WTC11 (cell line): ENCODE measurements around the gene LILRA6. TPM values are rescaled to one million over a fixed set of nuclear protein-coding genes. Genes with fewer than 3 reads are reported as not detected.

Source experiments
- ATAC-seq: fragments of 200-7000 bp; cut with Tn5 transposase; 2 replicates; pipeline ENCODE4 v1.10.0; 2021; ENCODE audit warnings: mild to moderate bottlenecking, moderate library complexity
- CTCF ChIA-PET: fragments of 300-600 bp; sonication (Branson Sonifier 250); formaldehyde crosslinking; loops from one replicate; lab custom pipeline; 2021; ENCODE audit warnings: antibody characterized with exemption; lab: Charles Lee
- POLR2A ChIA-PET: fragments of 350-600 bp; sonication (Branson Sonifier 250); formaldehyde crosslinking; loops from one replicate; lab custom pipeline; 2021; ENCODE audit warnings: antibody characterized with exemption; lab: Charles Lee
- DNase-seq: peaks from one replicate; pipeline ENCODE4 v3.0.0; 2021; ENCODE audit warnings: low spot score
- H3K27ac Mint-ChIP-seq: 2 replicates; pipeline ENCODE4 v1.8.0; 2021; ENCODE audit warnings: mixed read lengths
- H3K27me3 Mint-ChIP-seq: 2 replicates; pipeline ENCODE4 v1.8.0; 2021; ENCODE audit warnings: low read depth, mild to moderate bottlenecking, moderate library complexity, mixed read lengths
- H3K36me3 Mint-ChIP-seq: 2 replicates; pipeline ENCODE4 v1.8.0; 2021; ENCODE audit warnings: mixed read lengths
- H3K4me1 Mint-ChIP-seq: 2 replicates; pipeline ENCODE4 v1.8.0; 2022; ENCODE audit warnings: mixed read lengths
- H3K4me3 Mint-ChIP-seq: 2 replicates; pipeline ENCODE4 v1.8.0; 2021; ENCODE audit warnings: mild to moderate bottlenecking, moderate library complexity, mixed read lengths
- H3K9me3 Mint-ChIP-seq: 2 replicates; pipeline ENCODE4 v1.8.0; 2021; ENCODE audit warnings: mixed read lengths
- AFF4 ChIP-seq: sonication (generic); formaldehyde crosslinking; IDR thresholded peaks from 2 replicates; pipeline ENCODE4 v1.8.1; 2023; ENCODE audit warnings: mild to moderate bottlenecking, missing genetic modification reagents, borderline replicate concordance
- EMX1 ChIP-seq: fragments of 250-450 bp; sonication (Bioruptor Pico); IDR thresholded peaks from 2 replicates; pipeline ENCODE4 v1.8.0; 2021; ENCODE audit warnings: mild to moderate bottlenecking
- ESRRA ChIP-seq: sonication (generic); formaldehyde crosslinking; IDR thresholded peaks from 2 replicates; pipeline ENCODE4 v1.8.1; 2022; ENCODE audit warnings: mild to moderate bottlenecking, missing genetic modification reagents, borderline replicate concordance
- FOXK1 ChIP-seq: sonication (generic); formaldehyde crosslinking; IDR thresholded peaks from 2 replicates; pipeline ENCODE4 v1.8.0; 2022; ENCODE audit warnings: mild to moderate bottlenecking, moderate library complexity, missing genetic modification reagents
- GTF2I ChIP-seq: fragments of 250-450 bp; sonication (Bioruptor Pico); conservative IDR thresholded peaks from 2 replicates; pipeline ENCODE4 v1.4.0; 2021; ENCODE audit warnings: mild to moderate bottlenecking
- HMGXB4 ChIP-seq: sonication (generic); formaldehyde crosslinking; IDR thresholded peaks from 2 replicates; pipeline ENCODE4 v1.8.1; 2023; ENCODE audit warnings: mild to moderate bottlenecking, moderate library complexity, missing genetic modification reagents
- JAZF1 ChIP-seq: fragments of 250-450 bp; sonication (Bioruptor Pico); IDR thresholded peaks from 2 replicates; pipeline ENCODE4 v1.9.0; 2021; ENCODE audit warnings: moderate library complexity, mild to moderate bottlenecking, inconsistent platforms
- JUN ChIP-seq: sonication (generic); formaldehyde crosslinking; IDR thresholded peaks from 2 replicates; pipeline ENCODE4 v1.8.0; 2023; ENCODE audit warnings: mild to moderate bottlenecking, missing genetic modification reagents
- NFATC4 ChIP-seq: fragments of 250-450 bp; sonication (Bioruptor Pico); IDR thresholded peaks from 2 replicates; pipeline ENCODE4 v1.9.0; 2021; ENCODE audit warnings: mild to moderate bottlenecking
- OVOL2 ChIP-seq: fragments of 250-450 bp; sonication (Bioruptor Pico); IDR thresholded peaks from 2 replicates; pipeline ENCODE4 v1.9.0; 2021; ENCODE audit warnings: mild to moderate bottlenecking, borderline replicate concordance
- SMAD4 ChIP-seq: sonication (generic); formaldehyde crosslinking; IDR thresholded peaks from 2 replicates; pipeline ENCODE4 v1.8.0; 2022; ENCODE audit warnings: mild to moderate bottlenecking, missing genetic modification reagents
- TCF7 ChIP-seq: sonication (generic); formaldehyde crosslinking; IDR thresholded peaks from 2 replicates; pipeline ENCODE4 v1.8.0; 2022; ENCODE audit warnings: mild to moderate bottlenecking, low read depth, missing genetic modification reagents, moderate library complexity
- TEAD1 ChIP-seq: sonication (generic); formaldehyde crosslinking; IDR thresholded peaks from 2 replicates; pipeline ENCODE4 v1.8.0; 2022; ENCODE audit warnings: mild to moderate bottlenecking, missing genetic modification reagents
- TEAD4 ChIP-seq: sonication (generic); formaldehyde crosslinking; IDR thresholded peaks from 2 replicates; pipeline ENCODE4 v1.8.0; 2022; ENCODE audit warnings: mild to moderate bottlenecking, missing genetic modification reagents
- ZNF121 ChIP-seq: sonication (generic); formaldehyde crosslinking; IDR thresholded peaks from 2 replicates; pipeline ENCODE4 v1.8.0; 2023; ENCODE audit warnings: missing genetic modification reagents
- ZNF138 ChIP-seq: sonication (generic); formaldehyde crosslinking; conservative IDR thresholded peaks from 2 replicates; pipeline ENCODE4 v1.8.1; 2022; ENCODE audit warnings: mild to moderate bottlenecking, moderate library complexity, missing genetic modification reagents
- ZNF219 ChIP-seq: sonication (generic); formaldehyde crosslinking; IDR thresholded peaks from 2 replicates; pipeline ENCODE4 v1.8.0; 2023; ENCODE audit warnings: missing genetic modification reagents, mild to moderate bottlenecking, borderline replicate concordance
- ZNF263 ChIP-seq: sonication (generic); formaldehyde crosslinking; IDR thresholded peaks from 2 replicates; pipeline ENCODE4 v1.8.1; 2022; ENCODE audit warnings: low read depth, mild to moderate bottlenecking, moderate library complexity, missing genetic modification reagents
- ZNF532 ChIP-seq: fragments of 250-450 bp; sonication (Bioruptor Pico); IDR thresholded peaks from 2 replicates; pipeline ENCODE4 v1.9.0; 2021; ENCODE audit warnings: mild to moderate bottlenecking, borderline replicate concordance
- ZNF671 ChIP-seq: fragments of 250-450 bp; sonication (Bioruptor Pico); IDR thresholded peaks from 2 replicates; pipeline ENCODE4 v1.8.0; 2021; ENCODE audit warnings: mild to moderate bottlenecking
- total RNA-seq: library from RNA; stranded (reverse); gene quantifications from 3 replicates; pipeline ENCODE4 v1.2.3, GENCODE V29; 2021
- TF ChIP-seq, protein P1 (sequence below): sonication (generic); formaldehyde crosslinking; IDR thresholded peaks from 2 replicates; pipeline ENCODE4 v1.8.0; 2023; ENCODE audit warnings: mild to moderate bottlenecking, missing genetic modification reagents

The LILRA6 gene
- total RNA-seq, 1 experiment from 2014 or later, result not detected

DNA sequence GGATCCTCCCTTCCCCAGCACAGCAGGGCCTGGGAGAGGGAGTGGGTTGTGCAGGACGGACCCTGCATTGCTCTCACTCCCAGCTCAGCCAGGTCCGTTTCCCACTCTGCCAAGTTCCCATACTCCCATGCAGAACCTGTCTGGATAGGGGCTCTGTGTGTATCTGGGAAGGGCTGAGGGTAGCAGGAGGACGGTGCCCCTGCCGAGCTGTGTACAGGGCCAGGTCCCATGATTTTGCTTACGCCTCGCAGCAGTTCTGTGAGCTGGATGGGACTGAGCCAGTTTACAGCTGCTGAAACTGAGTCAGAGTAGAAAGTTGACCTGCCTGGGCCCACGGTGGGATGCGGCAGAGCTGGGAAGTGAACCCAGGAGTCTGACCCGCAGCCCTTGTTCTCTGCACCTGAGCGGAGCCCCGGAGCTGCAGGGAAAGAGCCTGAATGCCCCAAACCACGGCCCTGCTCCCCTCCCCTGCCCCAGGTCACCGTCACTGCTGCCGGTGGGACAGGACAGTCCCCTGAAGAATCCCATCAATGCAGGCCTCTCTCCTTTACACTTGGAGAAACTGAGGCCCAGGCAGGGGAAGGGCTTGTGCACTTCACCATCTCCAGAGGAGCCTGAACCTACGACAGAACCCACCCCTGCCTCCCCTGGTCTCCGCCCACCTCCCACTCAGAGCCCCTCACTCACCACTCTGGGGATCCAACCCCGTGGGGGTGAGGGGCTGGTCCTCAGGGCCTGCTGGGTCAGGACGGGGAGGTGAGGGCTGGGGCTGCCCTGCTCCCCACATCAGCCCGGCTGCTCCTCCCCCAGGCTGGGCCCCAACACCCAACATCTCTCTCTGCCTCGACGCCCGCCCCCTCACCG lies 11.0 kb upstream of the LILRA6 start:
- TF ChIP-seq OVOL2 (CRISPR knock-in tag), result no peak
- TF ChIP-seq FOXK1, result no peak
- no peak for TF ChIP-seq ESRRA (CRISPR knock-in tag)
- TF ChIP-seq ZNF532 (CRISPR knock-in tag), result no peak
- TF ChIP-seq HMGXB4 (CRISPR knock-in tag), result no peak
- ATAC-seq (no peak), DNase-seq (no peak)
- ChIA-PET CTCF (interaction anchor here (1.6 to 3.3 kb wide), 2 partner anchors 12 to 138 kb away, joined by 5 to 26 read pairs; no protein-coding TSS in a partner anchor), POLR2A (no interaction called here)
- no peak overlapping the region for H3K27ac Mint-ChIP-seq
- no peak overlapping the region for H3K4me3 Mint-ChIP-seq
- peaks cover 3% of the 10 kb centered on the region; the same call in 1 of the 2 replicates for H3K4me1 Mint-ChIP-seq
- peaks cover 21% of the 10 kb centered on the region for H3K27me3 Mint-ChIP-seq
- no peaks in the 10 kb centered on the region for H3K36me3 Mint-ChIP-seq
- no peaks in the 10 kb centered on the region for H3K9me3 Mint-ChIP-seq

- POLR2A ChIA-PET, result no interaction called here
- H3K36me3 Mint-ChIP-seq, result no peaks in the 10 kb centered on the region
- no peak overlapping the region for H3K4me3 Mint-ChIP-seq
- CTCF ChIA-PET, result interaction anchor here (1.6 to 3.3 kb wide), 2 partner anchors 13 to 139 kb away, joined by 5 to 26 read pairs; no protein-coding TSS in a partner anchor
- no peak overlapping the region for H3K27ac Mint-ChIP-seq
- H3K27me3 Mint-ChIP-seq, result peaks cover 29% of the 10 kb centered on the region
- H3K9me3 Mint-ChIP-seq, result no peaks in the 10 kb centered on the region
- H3K4me1 Mint-ChIP-seq, result peaks cover 3% of the 10 kb centered on the region; the same call in 1 of the 2 replicates
- ATAC-seq (no peak), DNase-seq (no peak)
- TF ChIP-seq JUN (CRISPR knock-in tag) (no peak), ZNF121 (CRISPR knock-in tag) (no peak), ZNF263 (CRISPR knock-in tag) (no peak), NFATC4 (CRISPR knock-in tag) (no peak), TEAD4 (no peak), ZNF219 (CRISPR knock-in tag) (no peak), ZNF138 (no peak), EMX1 (CRISPR knock-in tag) (no peak), TCF7 (no peak), GTF2I (CRISPR knock-in tag) (no peak), AFF4 (CRISPR knock-in tag) (no peak), TEAD1 (CRISPR knock-in tag) (no peak), ZNF671 (CRISPR knock-in tag) (no peak), SMAD4 (CRISPR knock-in tag) (no peak), JAZF1 (CRISPR knock-in tag) (no peak)
- TF ChIP-seq, protein P1, sequence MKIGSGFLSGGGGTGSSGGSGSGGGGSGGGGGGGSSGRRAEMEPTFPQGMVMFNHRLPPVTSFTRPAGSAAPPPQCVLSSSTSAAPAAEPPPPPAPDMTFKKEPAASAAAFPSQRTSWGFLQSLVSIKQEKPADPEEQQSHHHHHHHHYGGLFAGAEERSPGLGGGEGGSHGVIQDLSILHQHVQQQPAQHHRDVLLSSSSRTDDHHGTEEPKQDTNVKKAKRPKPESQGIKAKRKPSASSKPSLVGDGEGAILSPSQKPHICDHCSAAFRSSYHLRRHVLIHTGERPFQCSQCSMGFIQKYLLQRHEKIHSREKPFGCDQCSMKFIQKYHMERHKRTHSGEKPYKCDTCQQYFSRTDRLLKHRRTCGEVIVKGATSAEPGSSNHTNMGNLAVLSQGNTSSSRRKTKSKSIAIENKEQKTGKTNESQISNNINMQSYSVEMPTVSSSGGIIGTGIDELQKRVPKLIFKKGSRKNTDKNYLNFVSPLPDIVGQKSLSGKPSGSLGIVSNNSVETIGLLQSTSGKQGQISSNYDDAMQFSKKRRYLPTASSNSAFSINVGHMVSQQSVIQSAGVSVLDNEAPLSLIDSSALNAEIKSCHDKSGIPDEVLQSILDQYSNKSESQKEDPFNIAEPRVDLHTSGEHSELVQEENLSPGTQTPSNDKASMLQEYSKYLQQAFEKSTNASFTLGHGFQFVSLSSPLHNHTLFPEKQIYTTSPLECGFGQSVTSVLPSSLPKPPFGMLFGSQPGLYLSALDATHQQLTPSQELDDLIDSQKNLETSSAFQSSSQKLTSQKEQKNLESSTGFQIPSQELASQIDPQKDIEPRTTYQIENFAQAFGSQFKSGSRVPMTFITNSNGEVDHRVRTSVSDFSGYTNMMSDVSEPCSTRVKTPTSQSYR (CRISPR knock-in tag), result no peak
Measured at GRCh38 chr19:54252845-54253244, 10.3 kb upstream of the LILRA6 start.
